K562 (cell line): ENCODE measurements around the gene CDKN2AIPNL. TPM values are rescaled to one million over a fixed set of nuclear protein-coding genes. Genes with fewer than 3 reads are reported as not detected.

Experiments
- CBFA2T3 ChIP-seq: fragments of 450-650 bp; IDR thresholded peaks from 2 replicates; pipeline ENCODE4 v1.6.1; 2017
- CBX1 ChIP-seq: sonication (generic); IDR thresholded peaks from 2 replicates; pipeline ENCODE4 v1.6.1; 2016; ENCODE audit warnings: antibody characterized with exemption, low read depth, mild to moderate bottlenecking
- DDX20 ChIP-seq: fragments of 450-650 bp; IDR thresholded peaks from 2 replicates; pipeline ENCODE4 v1.6.1; 2016; ENCODE audit warnings: missing genetic modification characterization, low read depth, mild to moderate bottlenecking, missing compliant biosample characterization, moderate library complexity
- HDAC2 ChIP-seq: fragments of 450-650 bp; IDR thresholded peaks from 2 replicates; pipeline ENCODE4 v1.6.1; 2016; ENCODE audit warnings: mild to moderate bottlenecking
- HDAC3 ChIP-seq: fragments of 450-650 bp; IDR thresholded peaks from 2 replicates; pipeline ENCODE4 v1.6.1; 2018; ENCODE audit warnings: borderline replicate concordance, mild to moderate bottlenecking, moderate library complexity; ENCODE audit not compliant: partially characterized antibody
- HMGN3 ChIP-seq: IDR thresholded peaks from 2 replicates; pipeline ENCODE4 v1.6.1; 2011; ENCODE audit warnings: borderline replicate concordance, low read depth, mild to moderate bottlenecking, mixed read lengths, low read length; ENCODE audit not compliant: insufficient read length; ENCODE audit errors: extremely low read depth
- MECOM ChIP-seq: fragments of 250-450 bp; sonication (Bioruptor Pico); IDR thresholded peaks from 2 replicates; pipeline ENCODE4 v1.8.0; 2022; ENCODE audit warnings: inconsistent platforms
- NR4A1 ChIP-seq, 2 experiments: fragments of 250-450 bp in 1 of 2; fragments of 450-650 bp in 1 of 2; sonication (Bioruptor Pico) in 1 of 2; IDR thresholded peaks; 2 replicates each; pipeline versions ENCODE4 v1.4.0 to v1.6.1; 2016 to 2020; ENCODE audit warnings: mild to moderate bottlenecking in 2 of 2, missing compliant biosample characterization in 1 of 2, missing genetic modification characterization in 1 of 2, moderate library complexity in 1 of 2
- PHB2 ChIP-seq: fragments of 450-650 bp; IDR thresholded peaks from 2 replicates; pipeline ENCODE4 v1.6.1; 2017; ENCODE audit warnings: low read depth
- SMARCA5 ChIP-seq: fragments of 450-650 bp; IDR thresholded peaks from 2 replicates; pipeline ENCODE4 v1.6.1; 2016
- ZNF197 ChIP-seq: fragments of 200-800 bp; sonication (Bioruptor generic); IDR thresholded peaks from 2 replicates; pipeline ENCODE4 v1.6.1; 2016; ENCODE audit warnings: low read depth, missing genetic modification characterization, missing compliant biosample characterization
- ZNF23 ChIP-seq: fragments of 250-450 bp; sonication (Bioruptor Pico); IDR thresholded peaks from 2 replicates; pipeline ENCODE4 v1.4.0; 2020; ENCODE audit warnings: mild to moderate bottlenecking
- ZNF398 ChIP-seq: fragments of 250-450 bp; sonication (Bioruptor Pico); IDR thresholded peaks from 2 replicates; pipeline ENCODE4 v1.8.0; 2021; ENCODE audit warnings: moderate library complexity, mild to moderate bottlenecking, inconsistent platforms
- ZNF436 ChIP-seq: fragments of 250-450, 450-650 bp; sonication (Bioruptor Pico); formaldehyde crosslinking; IDR thresholded peaks from 2 replicates; pipeline ENCODE4 v1.7.0; 2020; ENCODE audit warnings: mild to moderate bottlenecking
- polyA plus RNA-seq, 8 experiments: library from polyadenylated mRNA; depleted of rRNA in 4 of 8; stranded (reverse) in 5 of 8; unstranded in 3 of 8; fragments of >200 nt; fragmentation: Nextera tagmentation in 2 of 8; fragmentation: Illumina TruSeq in 1 of 8; extraction: Ambion mirVana in 2 of 8; extraction: Trizol in 1 of 8; gene quantifications; 2 replicates each; pipeline versions ENCODE4 v1.2.1 to v1.2.3, GENCODE V29; 2011 to 2014; ENCODE audit warnings: inconsistent platforms in 1 of 8, missing spikeins in 1 of 8
- total RNA-seq, 7 experiments: library from RNA; depleted of rRNA in 6 of 7; stranded (reverse); fragments of >200 nt in 6 of 7; fragmentation: Illumina TruSeq in 2 of 7; extraction: Trizol in 2 of 7; gene quantifications; 2 replicates each; pipeline versions ENCODE4 v1.2.1 to v1.2.3, GENCODE V29; 2011 to 2021; ENCODE audit warnings: low replicate concordance in 1 of 7
- TF ChIP-seq, protein P1 (sequence below): fragments of 250-450 bp; sonication (Bioruptor Pico); IDR thresholded peaks from 2 replicates; pipeline ENCODE4 v1.4.0; 2020; ENCODE audit warnings: mild to moderate bottlenecking, moderate library complexity
- TF ChIP-seq, protein P2 (sequence below), 2 experiments: fragments of 200-800 bp in 1 of 2; sonication (Bioruptor generic) in 1 of 2; sonication (generic) in 1 of 2; formaldehyde crosslinking in 1 of 2; IDR thresholded peaks in 1 of 2; conservative IDR thresholded peaks in 1 of 2; 2 replicates each; pipeline versions ENCODE4 v1.5.0 to v1.6.1; 2016 to 2020; ENCODE audit warnings: missing compliant biosample characterization in 1 of 2, missing genetic modification characterization in 1 of 2, missing genetic modification reagents in 1 of 2
- TF ChIP-seq, protein P3 (sequence below), 2 experiments: IDR thresholded peaks in 1 of 2; conservative IDR thresholded peaks in 1 of 2; 2 replicates each; pipeline ENCODE4 v1.6.1; 2016; ENCODE audit warnings: low read depth in 2 of 2, mild to moderate bottlenecking in 1 of 2, missing compliant biosample characterization in 1 of 2, missing genetic modification characterization in 1 of 2, moderate library complexity in 1 of 2

Gene CDKN2AIPNL
- total and polyA plus RNA-seq, 9 of the 15 experiments (the other 6 are each of a cell fraction or from before 2014, with no cell fraction given): 19.9 to 46.9 (median 42.2) TPM

GRCh38 chr5:134370871-134371833 lies 40.5 kb downstream of the CDKN2AIPNL start, which contains the start of gene UBE2B (continued):
- TF ChIP-seq ZNF23 (CRISPR knock-in tag) (no peak), ZNF398 (CRISPR knock-in tag) (no peak), ZNF436 (CRISPR knock-in tag) (0 out of 2 replicates have a peak, but pooled peaks have one; percentile 9), NR4A1 (CRISPR knock-in tag; IDR thresholded peaks at IDR 0.05) (no peak), NR4A1 (tag; IDR thresholded peaks at IDR 0.05) (0 out of 2 replicates have a peak, but pooled peaks have one; percentile 23), SMARCA5 (no peak), CBFA2T3 (peak; percentile 41; the same call in 1 of the 2 replicates), ZNF197 (CRISPR knock-in tag) (0 out of 2 replicates have a peak, but pooled peaks have one; percentile 61), HMGN3 (peak; percentile 55), HDAC2 (peak; percentile 84), CBX1 (peak; percentile 25; the same call in 1 of the 2 replicates), PHB2 (no peak), DDX20 (tag) (no peak), MECOM (CRISPR knock-in tag) (0 out of 2 replicates have a peak, but pooled peaks have one; percentile 28), HDAC3 (peak; percentile 87)
- TF ChIP-seq, protein P1, sequence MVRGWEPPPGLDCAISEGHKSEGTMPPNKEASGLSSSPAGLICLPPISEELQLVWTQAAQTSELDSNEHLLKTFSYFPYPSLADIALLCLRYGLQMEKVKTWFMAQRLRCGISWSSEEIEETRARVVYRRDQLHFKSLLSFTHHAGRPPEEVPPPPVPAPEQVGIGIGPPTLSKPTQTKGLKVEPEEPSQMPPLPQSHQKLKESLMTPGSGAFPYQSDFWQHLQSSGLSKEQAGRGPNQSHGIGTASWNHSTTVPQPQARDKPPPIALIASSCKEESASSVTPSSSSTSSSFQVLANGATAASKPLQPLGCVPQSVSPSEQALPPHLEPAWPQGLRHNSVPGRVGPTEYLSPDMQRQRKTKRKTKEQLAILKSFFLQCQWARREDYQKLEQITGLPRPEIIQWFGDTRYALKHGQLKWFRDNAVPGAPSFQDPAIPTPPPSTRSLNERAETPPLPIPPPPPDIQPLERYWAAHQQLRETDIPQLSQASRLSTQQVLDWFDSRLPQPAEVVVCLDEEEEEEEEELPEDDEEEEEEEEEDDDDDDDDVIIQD (CRISPR knock-in tag): 0 out of 2 replicates have a peak, but pooled peaks have one; percentile 47
- TF ChIP-seq, protein P2, sequence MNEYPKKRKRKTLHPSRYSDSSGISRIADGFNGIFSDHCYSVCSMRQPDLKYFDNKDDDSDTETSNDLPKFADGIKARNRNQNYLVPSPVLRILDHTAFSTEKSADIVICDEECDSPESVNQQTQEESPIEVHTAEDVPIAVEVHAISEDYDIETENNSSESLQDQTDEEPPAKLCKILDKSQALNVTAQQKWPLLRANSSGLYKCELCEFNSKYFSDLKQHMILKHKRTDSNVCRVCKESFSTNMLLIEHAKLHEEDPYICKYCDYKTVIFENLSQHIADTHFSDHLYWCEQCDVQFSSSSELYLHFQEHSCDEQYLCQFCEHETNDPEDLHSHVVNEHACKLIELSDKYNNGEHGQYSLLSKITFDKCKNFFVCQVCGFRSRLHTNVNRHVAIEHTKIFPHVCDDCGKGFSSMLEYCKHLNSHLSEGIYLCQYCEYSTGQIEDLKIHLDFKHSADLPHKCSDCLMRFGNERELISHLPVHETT (CRISPR knock-in tag; conservative IDR thresholded peaks at IDR 0.05 in 1 of 2, IDR thresholded peaks at IDR 0.05 in 1 of 2): peak in 1 of 2 experiments; percentile 79; a peak in 2 of 4 replicates
- TF ChIP-seq, protein P3, sequence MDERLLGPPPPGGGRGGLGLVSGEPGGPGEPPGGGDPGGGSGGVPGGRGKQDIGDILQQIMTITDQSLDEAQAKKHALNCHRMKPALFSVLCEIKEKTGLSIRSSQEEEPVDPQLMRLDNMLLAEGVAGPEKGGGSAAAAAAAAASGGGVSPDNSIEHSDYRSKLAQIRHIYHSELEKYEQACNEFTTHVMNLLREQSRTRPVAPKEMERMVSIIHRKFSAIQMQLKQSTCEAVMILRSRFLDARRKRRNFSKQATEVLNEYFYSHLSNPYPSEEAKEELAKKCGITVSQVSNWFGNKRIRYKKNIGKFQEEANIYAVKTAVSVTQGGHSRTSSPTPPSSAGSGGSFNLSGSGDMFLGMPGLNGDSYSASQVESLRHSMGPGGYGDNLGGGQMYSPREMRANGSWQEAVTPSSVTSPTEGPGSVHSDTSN (CRISPR knock-in tag; IDR thresholded peaks at IDR 0.05; ENCODE audit: low read depth): no peak
- TF ChIP-seq, protein P3 (tag; conservative IDR thresholded peaks at IDR 0.05; ENCODE audit: low read depth): peak; percentile 69
